Stimulated activated naive CD8-positive, alpha-beta T cell treated with anti-CD3 and anti-CD28 coated beads, Interleukin-15, amount 100 ng/mL, for 72 hours (primary cell): ENCODE data around the gene IL22RA1.

Experiments
- ATAC-seq: fragments of 150-1000 bp; cut with Tn5 transposase; 2 replicates; pipeline ENCODE4 v1.10.0; 2021; ENCODE audit warnings: mild to moderate bottlenecking, moderate library complexity
- DNase-seq, 2 donors: peaks; one replicate each; pipeline ENCODE4 v3.0.0; 2021 to 2022
- H3K27ac Mint-ChIP-seq, 2 donors: one replicate each; pipeline ENCODE4 v1.8.0; 2022; ENCODE audit warnings: mild to moderate bottlenecking in 2 of 2, mixed read lengths in 2 of 2, moderate library complexity in 2 of 2
- H3K27me3 Mint-ChIP-seq: one replicate; pipeline ENCODE4 v1.8.0; 2022; ENCODE audit warnings: mixed read lengths
- H3K4me1 Mint-ChIP-seq: one replicate; pipeline ENCODE4 v1.8.0; 2022; ENCODE audit warnings: mild to moderate bottlenecking, mixed read lengths
- H3K4me3 Mint-ChIP-seq, 2 donors: one replicate each; pipeline ENCODE4 v1.8.0; 2022; ENCODE audit warnings: mild to moderate bottlenecking in 2 of 2, mixed read lengths in 2 of 2, moderate library complexity in 1 of 2
- H3K9me3 Mint-ChIP-seq, 2 donors: one replicate each; pipeline ENCODE4 v1.8.0; 2022; ENCODE audit warnings: mixed read lengths in 2 of 2

The IL22RA1 gene

GRCh38 chr1:24142546-24143534 is at the start of gene IL22RA1:
IL22RA1 (minus strand) TSS chr1:24143140; CDS start chr1:24143082, 58 bp downstream.
- DNase-seq, result no peak
- no peaks in the 10 kb centered on the region for H3K4me1 Mint-ChIP-seq
- H3K27me3 Mint-ChIP-seq, result peaks cover 21% of the 10 kb centered on the region
- no peaks in the 10 kb centered on the region for H3K9me3 Mint-ChIP-seq
- no peak for ATAC-seq
- H3K4me3 Mint-ChIP-seq, result no peak within 1 kb of the TSS
- no peak within 1 kb of the TSS for H3K27ac Mint-ChIP-seq

- peaks cover 0 to 10% of the 10 kb centered on the region in 2 donors for H3K9me3 Mint-ChIP-seq
- no peaks in the 10 kb centered on the region for H3K27me3 Mint-ChIP-seq
- H3K27ac Mint-ChIP-seq, result peak overlapping the region; percentile 74 to 96
- peak; percentile 88 for ATAC-seq
- peaks cover 85% of the 10 kb centered on the region for H3K4me1 Mint-ChIP-seq
- peak overlapping the region; percentile 54 to 75 for H3K4me3 Mint-ChIP-seq
- peak; percentile 50 to 59 for DNase-seq
These were observed 48.9 kb upstream of the IL22RA1 start for GRCh38 chr1:24191860-24192259.

- H3K27ac Mint-ChIP-seq, result peak overlapping the region in 1 of 2 donors; percentile 9
- H3K9me3 Mint-ChIP-seq, result peaks cover 0 to 10% of the 10 kb centered on the region in 2 donors
- H3K4me1 Mint-ChIP-seq, result peaks cover 91% of the 10 kb centered on the region
- no peak for ATAC-seq
- no peak for DNase-seq
- peak overlapping the region; percentile 35 to 56 for H3K4me3 Mint-ChIP-seq
- H3K27me3 Mint-ChIP-seq, result no peaks in the 10 kb centered on the region
These were observed 48.1 kb upstream of the IL22RA1 start for GRCh38 chr1:24190983-24191461.

GRCh38 chr1:24189528-24189927 is 46.6 kb upstream of the IL22RA1 start:
- no peak for ATAC-seq
- no peaks in the 10 kb centered on the region for H3K27me3 Mint-ChIP-seq
- H3K27ac Mint-ChIP-seq, result no peak overlapping the region
- H3K4me1 Mint-ChIP-seq, result peaks cover 77% of the 10 kb centered on the region
- peaks cover 0 to 10% of the 10 kb centered on the region in 2 donors for H3K9me3 Mint-ChIP-seq
- peak overlapping the region; percentile 34 to 48 for H3K4me3 Mint-ChIP-seq
- peak; percentile 34 to 45 for DNase-seq

GRCh38 chr1:24186993-24187790 is 44.3 kb upstream of the IL22RA1 start, which contains the start of gene IFNLR1:
IFNLR1 (minus strand) TSS chr1:24187289; CDS start chr1:24187248, 41 bp downstream.
- peak; percentile 74 to 87 for DNase-seq
- H3K4me3 Mint-ChIP-seq, result peak within 1 kb of the TSS; percentile 90 to 91
- peaks cover 63% of the 10 kb centered on the region for H3K4me1 Mint-ChIP-seq
- ATAC-seq, result peak; percentile 90
- peak within 1 kb of the TSS; percentile 70 to 94 for H3K27ac Mint-ChIP-seq
- H3K27me3 Mint-ChIP-seq, result no peaks in the 10 kb centered on the region
- H3K9me3 Mint-ChIP-seq, result peaks cover 0 to 10% of the 10 kb centered on the region in 2 donors

GRCh38 chr1:24186711-24186992 is 43.7 kb upstream of the IL22RA1 start:
- peak overlapping the region; percentile 52 to 94 for H3K27ac Mint-ChIP-seq
- DNase-seq (no peak), ATAC-seq (no peak)
- peak overlapping the region; percentile 90 to 91 for H3K4me3 Mint-ChIP-seq
- H3K27me3 Mint-ChIP-seq, result no peaks in the 10 kb centered on the region
- H3K4me1 Mint-ChIP-seq, result peaks cover 58% of the 10 kb centered on the region
- H3K9me3 Mint-ChIP-seq, result peaks cover 0 to 8% of the 10 kb centered on the region in 2 donors

- Mint-ChIP-seq H3K27ac (peak overlapping the region; percentile 52 to 94), H3K27me3 (no peaks in the 10 kb centered on the region), H3K9me3 (peaks cover 0 to 3% of the 10 kb centered on the region in 2 donors), H3K4me1 (peaks cover 53% of the 10 kb centered on the region), H3K4me3 (peak overlapping the region; percentile 90 to 91)
- ATAC-seq (no peak), DNase-seq (no peak)
These were observed 43.2 kb upstream of the IL22RA1 start for GRCh38 chr1:24186031-24186710.

GRCh38 chr1:24185076-24185475 is 42.1 kb upstream of the IL22RA1 start:
- Mint-ChIP-seq H3K4me1 (peaks cover 42% of the 10 kb centered on the region), H3K27ac (no peak overlapping the region), H3K9me3 (no peaks in the 10 kb centered on the region), H3K4me3 (no peak overlapping the region), H3K27me3 (no peaks in the 10 kb centered on the region)
- no peak for DNase-seq
- no peak for ATAC-seq

- H3K9me3 Mint-ChIP-seq, result no peaks in the 10 kb centered on the region
- no peaks in the 10 kb centered on the region for H3K27me3 Mint-ChIP-seq
- H3K4me1 Mint-ChIP-seq, result peaks cover 16% of the 10 kb centered on the region
- ATAC-seq, result no peak
- no peak overlapping the region for H3K4me3 Mint-ChIP-seq
- no peak for DNase-seq
- no peak overlapping the region for H3K27ac Mint-ChIP-seq
These were observed 39.1 kb upstream of the IL22RA1 start for GRCh38 chr1:24182061-24182460.

GRCh38 chr1:24181619-24182018 is 38.7 kb upstream of the IL22RA1 start:
- Mint-ChIP-seq H3K4me3 (no peak overlapping the region), H3K27me3 (no peaks in the 10 kb centered on the region), H3K27ac (no peak overlapping the region)

GRCh38 chr1:24180676-24181075 is 37.7 kb upstream of the IL22RA1 start:
- Mint-ChIP-seq H3K9me3 (no peaks in the 10 kb centered on the region), H3K27me3 (no peaks in the 10 kb centered on the region), H3K27ac (no peak overlapping the region), H3K4me3 (no peak overlapping the region), H3K4me1 (peaks cover 8% of the 10 kb centered on the region)
- no peak for DNase-seq
- no peak for ATAC-seq

More at GRCh38 chr1:24181619-24182018, 38.7 kb upstream of the IL22RA1 start:
- no peak for ATAC-seq
- no peak for DNase-seq
- H3K9me3 Mint-ChIP-seq, result no peaks in the 10 kb centered on the region
- H3K4me1 Mint-ChIP-seq, result peaks cover 15% of the 10 kb centered on the region

- peaks cover 6% of the 10 kb centered on the region for H3K4me1 Mint-ChIP-seq
- ATAC-seq (no peak), DNase-seq (no peak)
- H3K9me3 Mint-ChIP-seq, result no peaks in the 10 kb centered on the region
- no peak overlapping the region for H3K4me3 Mint-ChIP-seq
- no peaks in the 10 kb centered on the region for H3K27me3 Mint-ChIP-seq
- no peak overlapping the region for H3K27ac Mint-ChIP-seq
These were observed 36.4 kb upstream of the IL22RA1 start for GRCh38 chr1:24179251-24179840.

GRCh38 chr1:24178407-24178806 is 35.5 kb upstream of the IL22RA1 start:
- Mint-ChIP-seq H3K27ac (no peak overlapping the region), H3K4me3 (no peak overlapping the region), H3K9me3 (no peaks in the 10 kb centered on the region), H3K4me1 (no peaks in the 10 kb centered on the region), H3K27me3 (no peaks in the 10 kb centered on the region)
- DNase-seq (no peak), ATAC-seq (no peak)

- ATAC-seq, result no peak
- no peak overlapping the region for H3K4me3 Mint-ChIP-seq
- H3K4me1 Mint-ChIP-seq, result no peaks in the 10 kb centered on the region
- DNase-seq, result no peak
- H3K27me3 Mint-ChIP-seq, result no peaks in the 10 kb centered on the region
- H3K9me3 Mint-ChIP-seq, result no peaks in the 10 kb centered on the region
- H3K27ac Mint-ChIP-seq, result peak overlapping the region in 1 of 2 donors; percentile 32
These were observed 34.2 kb upstream of the IL22RA1 start for GRCh38 chr1:24177161-24177560.
